Stimulated activated CD8-positive, alpha-beta memory T cell treated with anti-CD3 and anti-CD28 coated beads, Interleukin-12 subunit alpha, Interleukin-12 subunit beta, amount 100 ng/mL, for 24 hours (primary cell): ENCODE measurements around the gene LEFTY2.
"Not testable (repeated sequence)": the region's sequence is repeated elsewhere in the genome, so short reads cannot be mapped to it uniquely, and the experiment has no call there.

Experiments used
- DNase-seq: peaks from one replicate; pipeline ENCODE4 v3.0.0-alpha.2; 2020; ENCODE audit errors: extremely low read depth

LEFTY2 gene, protein sequence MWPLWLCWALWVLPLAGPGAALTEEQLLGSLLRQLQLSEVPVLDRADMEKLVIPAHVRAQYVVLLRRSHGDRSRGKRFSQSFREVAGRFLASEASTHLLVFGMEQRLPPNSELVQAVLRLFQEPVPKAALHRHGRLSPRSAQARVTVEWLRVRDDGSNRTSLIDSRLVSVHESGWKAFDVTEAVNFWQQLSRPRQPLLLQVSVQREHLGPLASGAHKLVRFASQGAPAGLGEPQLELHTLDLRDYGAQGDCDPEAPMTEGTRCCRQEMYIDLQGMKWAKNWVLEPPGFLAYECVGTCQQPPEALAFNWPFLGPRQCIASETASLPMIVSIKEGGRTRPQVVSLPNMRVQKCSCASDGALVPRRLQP

DNA sequence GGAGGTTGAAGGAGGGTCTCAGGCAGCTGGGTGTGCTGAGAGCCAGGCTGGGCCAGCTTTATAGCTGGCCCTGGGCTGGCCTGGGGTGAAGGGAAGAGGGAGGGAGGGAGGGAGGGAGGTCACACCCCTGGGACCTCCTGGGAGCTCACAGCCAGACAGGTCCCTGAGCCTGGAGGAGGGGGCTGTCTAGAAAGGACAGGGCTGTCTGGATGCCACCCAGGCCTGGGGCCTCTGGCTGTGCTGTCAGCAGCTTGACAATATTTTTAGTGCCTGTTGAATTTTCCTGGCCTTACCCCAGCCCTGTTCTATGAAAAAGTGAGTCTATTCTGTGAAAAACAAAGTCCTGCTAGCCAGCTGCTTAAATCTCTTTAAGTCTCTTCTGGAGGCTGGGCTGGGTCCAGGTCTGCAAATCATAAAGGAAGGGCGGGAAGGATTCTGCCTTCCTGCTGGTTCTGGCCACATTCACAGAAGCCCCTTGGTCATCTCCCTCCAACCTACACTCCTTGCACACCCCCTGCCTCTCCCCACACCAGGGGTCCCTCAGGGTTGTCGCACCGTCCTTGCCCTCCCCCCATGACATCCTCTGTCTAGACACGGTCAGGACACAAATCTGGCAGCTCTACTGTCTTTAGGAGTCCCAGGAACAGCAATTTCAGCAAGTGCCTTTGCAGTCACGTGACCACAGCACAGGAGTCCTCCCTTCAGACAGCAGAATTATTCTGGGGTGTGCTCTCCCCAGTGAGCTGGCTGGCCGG lies at the start of gene LEFTY2:
TSS of gene LEFTY2 (minus strand) at position 34 of the 755 bp plus-strand sequence. CDS start 80 bp downstream, outside the sequence.
- DNase-seq: no peak

DNA sequence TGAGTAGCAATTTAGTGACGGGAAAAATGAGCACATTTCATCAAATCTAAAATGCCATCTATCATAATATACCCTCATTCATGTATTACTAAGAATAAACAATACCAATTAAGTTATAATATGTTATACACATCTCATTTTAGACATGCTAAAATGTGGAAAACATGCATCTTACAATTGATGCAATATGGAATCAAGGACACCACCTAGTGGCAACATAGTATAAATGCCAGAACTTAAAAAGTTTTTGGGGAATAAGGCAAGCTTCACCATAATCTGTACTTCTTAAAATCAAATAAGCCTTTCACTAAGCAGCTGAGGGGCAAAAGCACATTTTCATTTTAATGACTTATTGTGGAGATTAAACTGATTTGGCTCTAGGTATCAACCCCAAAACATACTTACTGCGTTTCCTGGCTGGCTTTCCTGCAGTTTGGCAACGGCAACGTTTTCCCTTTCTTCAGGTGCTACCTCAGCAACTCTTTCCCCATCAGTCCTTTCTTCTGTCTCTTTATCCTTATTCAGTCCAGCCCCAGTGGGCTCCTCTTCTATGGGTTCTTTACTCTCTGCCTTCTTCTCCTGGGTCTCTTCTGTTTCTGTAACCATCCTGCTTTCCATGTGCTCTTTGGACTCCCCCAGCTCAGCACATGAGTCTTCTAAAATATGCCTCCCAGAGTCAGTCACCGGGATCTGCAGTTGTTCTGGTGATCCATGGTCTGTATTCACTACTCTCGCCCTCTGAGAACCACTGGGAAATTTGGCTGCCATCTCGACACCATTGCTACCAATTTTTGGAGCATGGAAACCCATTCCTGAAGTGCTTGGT lies 46.7 kb upstream of the LEFTY2 start:
- DNase-seq: no peak

DNA sequence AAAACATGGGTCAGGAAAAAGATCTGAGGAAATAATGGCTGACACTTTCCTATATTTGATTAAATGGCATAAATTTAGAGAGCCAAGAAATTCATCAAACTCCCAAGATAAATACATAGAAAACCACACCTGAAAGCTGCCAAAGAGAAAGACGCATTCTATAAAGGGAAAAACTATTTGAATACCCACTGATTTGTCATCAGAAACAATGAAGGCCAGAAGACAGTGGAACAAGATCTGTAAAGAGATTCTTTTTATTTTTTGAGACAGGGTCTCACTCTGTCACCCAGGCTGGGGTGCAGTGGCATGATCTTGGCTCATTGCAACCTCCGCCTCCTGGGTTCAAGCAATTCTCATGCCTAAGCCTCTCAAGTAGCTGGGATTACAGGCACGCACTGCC lies 40.7 kb upstream of the LEFTY2 start:
- DNase-seq: no peak

DNA sequence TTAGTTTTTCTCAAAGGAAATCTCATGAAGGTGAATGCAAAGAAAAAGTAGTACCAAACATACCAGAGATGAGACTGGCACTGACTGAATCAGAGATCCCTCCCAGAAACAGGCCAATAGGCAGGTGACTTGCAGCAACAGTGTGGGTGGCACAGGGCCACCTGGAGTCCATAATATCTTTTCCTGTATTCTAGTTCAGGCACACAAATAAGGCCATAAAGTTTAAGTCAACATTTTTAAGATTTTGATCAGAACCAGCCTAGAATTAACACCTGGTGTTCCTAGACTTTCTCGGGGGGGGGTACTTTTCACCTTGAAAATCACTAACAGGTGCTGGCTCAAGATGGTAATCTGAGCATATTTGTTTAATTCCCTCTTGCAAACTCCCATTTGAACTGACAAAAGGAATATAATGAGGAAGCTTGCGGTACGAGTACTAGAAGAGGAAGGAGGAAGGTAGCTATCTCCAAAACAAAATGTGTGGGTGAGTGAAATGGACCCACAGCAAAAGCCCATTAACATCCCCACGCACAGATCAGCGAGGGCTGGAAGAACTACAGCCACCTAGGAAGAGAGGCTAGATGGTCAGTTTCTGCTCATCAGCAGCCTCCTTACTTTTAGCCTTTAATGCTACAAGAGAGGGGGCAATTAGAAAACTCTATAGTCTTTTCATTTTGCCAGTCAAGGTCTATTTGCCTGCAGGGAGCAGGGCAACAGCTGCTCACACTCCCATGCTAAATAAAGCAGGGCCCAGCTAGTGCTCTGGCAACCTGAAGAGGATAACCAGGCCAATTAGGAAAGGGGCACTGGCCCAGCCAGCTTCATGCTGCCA lies 39.2 kb upstream of the LEFTY2 start:
- no peak for DNase-seq

DNA sequence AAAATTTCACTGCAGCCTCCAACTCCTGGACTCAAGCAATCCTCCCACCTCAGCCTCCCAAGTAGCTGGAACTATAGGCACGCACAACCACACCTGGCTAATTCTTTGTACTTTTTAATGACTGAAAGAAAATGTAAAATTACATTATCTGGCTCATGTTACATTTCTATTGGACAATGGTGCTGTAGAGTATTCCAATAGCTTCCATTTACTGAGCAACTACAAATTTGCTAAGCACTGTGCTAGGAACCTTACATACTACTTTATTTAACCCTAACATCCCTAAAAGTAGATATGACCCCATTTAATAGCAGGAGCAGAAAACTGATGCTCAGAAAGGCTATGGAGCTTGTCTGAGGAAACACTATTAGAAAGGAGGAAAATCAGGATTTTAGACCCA lies 38.4 kb upstream of the LEFTY2 start:
- no peak for DNase-seq

DNA sequence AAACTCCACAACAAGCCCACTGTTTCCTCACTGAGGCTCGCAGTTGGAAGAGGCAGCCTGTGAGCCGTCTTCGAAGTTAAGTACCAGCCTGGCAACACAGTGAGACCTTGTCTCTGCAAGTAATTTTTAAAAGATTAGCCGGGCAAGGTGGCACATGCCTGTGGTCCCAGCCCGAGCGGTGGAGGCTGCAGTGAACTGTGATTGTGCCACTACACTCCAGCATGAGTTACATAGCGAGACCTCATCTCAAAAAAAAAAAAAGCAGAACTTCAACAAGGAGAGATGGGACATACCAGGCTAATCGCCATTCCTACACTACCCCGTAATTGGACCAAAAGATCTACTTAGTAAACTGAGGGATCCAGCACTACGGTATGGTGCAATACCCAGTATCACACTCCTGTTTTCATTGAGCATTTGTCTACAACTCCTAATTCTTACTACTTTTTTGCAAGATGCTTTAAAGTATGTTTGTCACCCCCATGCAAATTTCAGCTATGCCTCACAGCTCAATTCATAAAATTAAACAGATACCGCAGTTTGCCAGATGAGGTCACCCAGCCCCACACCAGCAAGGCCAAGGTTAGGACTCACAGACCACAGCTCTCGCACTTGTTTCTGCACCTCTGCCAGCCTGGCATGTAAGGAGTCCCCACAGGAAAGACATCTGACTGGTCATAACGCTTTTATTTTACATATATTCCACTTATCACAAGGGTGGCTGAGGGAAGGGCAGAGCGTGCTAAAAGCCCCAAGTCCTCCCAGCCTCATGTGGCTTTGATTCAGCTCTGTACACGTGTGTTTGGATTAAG lies 37.1 kb upstream of the LEFTY2 start:
- no peak for DNase-seq

DNA sequence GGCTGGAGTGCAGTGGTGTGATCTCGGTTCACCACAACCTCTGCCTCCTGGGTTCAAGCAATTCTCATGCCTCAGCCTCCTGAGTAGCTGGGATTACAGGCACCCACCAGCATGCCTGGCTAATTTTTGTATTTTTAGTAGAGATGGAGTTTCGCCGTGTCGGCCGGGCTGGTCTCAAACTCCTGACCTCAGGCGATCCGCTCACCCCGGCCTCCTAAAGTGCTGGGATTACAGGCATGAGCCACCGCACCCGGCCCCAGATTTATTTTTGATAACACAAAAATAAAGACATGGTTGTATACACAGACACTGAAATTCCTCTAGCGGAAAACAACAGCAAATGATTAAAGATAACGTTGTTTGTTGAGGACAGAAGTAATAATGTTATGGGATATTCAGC lies 34.1 kb upstream of the LEFTY2 start:
- not testable (repeated sequence) for DNase-seq

DNA sequence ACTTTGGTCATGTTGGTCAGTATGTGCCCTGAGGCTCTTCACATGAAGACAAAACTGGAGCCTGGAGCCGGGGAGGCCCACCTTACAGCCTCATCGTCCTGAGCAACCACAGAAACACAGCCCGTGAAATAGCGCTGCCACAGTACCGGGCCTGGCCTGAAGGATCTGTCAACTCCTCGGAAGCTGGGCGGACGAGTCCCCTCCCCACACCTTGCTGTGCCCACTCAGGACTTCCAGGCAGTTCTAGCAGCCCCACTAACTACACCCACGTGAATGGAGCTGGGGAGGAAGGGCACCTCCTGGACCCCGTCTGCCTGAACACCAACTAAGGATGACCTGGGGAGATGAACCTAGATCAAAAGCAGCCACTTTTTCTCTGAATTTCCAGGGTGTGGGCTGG lies 33.4 kb upstream of the LEFTY2 start:
- DNase-seq: no peak

DNA sequence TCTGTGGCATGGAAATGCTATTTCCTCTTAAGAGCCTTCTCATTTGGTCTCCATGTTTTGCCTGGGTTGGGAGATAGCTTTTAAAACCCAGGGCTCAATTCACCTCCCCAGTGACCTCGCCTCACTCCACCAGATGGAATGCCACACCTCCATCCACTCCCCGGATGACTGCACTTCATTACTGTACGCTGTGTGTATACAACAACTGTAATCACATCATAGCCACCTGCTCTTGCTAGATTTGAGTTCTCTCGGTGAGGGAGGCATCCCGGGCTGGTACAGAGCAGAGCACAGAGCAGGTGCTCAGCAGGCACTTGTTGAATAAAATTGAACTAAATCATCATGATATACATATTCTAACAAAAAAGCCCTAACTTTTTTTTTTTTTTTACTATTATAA lies 32.1 kb upstream of the LEFTY2 start:
- DNase-seq: no peak

DNA sequence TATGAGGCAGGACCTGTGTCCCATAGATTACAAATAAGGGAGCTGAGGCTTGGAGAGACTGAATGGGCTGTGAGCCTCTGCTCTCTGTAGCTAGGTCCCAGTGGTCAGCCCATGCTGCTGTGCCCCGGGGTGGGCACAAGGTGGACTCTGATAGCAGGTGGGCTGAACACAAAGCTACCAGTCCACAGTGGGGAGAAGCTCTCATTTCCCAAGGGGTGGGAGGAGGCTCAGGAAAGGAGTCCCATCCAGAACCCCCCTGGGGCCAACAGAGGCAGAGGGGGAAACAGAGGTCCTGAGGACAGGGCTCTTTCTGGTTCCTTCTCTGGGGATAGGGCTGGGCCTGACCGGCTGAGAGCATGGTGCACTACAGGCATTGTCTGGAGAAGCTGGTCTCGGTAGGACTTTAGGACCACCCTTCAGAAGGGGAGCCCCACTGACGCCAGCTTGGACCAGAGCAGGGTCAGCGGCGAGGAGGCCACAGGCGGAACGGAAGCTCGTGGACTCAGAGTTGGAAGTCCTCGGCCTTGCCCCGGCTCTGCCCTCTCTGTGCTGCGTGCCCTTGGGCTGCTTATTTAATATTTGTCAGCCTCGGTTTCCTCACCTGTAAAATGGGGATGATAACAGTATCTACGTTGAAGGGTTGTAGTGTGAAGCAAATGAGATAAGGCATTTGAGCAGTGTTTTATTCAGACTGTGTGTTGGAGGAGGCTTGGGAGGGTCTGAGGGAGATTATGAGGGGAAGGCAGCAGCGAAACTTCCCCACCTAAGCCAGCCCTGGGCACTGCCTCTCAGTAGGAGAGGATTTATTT lies 31.5 kb upstream of the LEFTY2 start:
- no peak for DNase-seq

DNA sequence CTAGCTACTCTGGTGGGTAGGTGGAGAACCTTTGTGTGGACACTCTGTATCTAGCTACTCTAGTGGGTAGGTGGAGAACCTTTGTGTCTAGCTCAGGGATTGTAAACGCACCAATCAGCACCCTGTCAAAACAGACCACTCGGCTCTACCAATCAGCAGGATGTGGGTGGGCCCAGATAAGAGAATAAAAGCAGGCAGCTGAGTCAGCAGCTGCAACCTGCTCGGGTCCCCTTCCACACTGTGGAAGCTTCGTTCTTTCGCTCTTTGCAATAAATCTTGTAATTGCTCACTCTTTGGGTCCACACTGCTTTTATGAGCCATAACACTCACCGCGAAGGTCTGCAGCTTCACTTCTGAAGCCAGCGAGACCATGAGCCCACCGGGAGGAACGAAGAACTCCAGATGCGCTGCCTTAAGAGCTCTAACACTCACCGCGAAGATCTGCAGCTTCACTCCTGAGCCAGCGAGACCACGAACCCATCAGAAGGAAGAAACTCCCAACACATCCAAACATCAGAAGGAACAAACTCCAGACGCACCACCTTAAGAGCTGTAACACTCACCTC lies 29.7 kb upstream of the LEFTY2 start:
- not testable (repeated sequence) for DNase-seq

DNA sequence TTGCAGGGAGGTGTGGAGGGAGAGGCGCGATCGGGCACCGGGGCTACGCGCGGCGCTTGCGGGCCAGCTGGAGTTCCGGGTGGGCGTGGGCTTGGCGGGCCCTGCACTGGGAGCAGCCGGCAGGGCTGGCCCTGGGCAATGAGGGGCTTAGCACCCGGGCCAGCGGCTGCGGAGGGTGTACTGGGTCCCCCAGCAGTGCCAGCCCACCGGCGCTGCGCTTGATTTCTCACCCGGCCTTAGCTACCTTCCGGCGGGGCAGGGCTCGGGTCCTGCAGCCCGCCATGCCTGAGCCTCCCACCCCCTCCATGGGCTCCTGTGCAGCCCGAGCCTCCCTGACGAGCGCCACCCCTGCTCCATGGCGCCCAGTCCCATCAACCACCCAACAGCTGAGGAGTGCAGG lies 28.7 kb upstream of the LEFTY2 start:
- not testable (repeated sequence) for DNase-seq

DNA sequence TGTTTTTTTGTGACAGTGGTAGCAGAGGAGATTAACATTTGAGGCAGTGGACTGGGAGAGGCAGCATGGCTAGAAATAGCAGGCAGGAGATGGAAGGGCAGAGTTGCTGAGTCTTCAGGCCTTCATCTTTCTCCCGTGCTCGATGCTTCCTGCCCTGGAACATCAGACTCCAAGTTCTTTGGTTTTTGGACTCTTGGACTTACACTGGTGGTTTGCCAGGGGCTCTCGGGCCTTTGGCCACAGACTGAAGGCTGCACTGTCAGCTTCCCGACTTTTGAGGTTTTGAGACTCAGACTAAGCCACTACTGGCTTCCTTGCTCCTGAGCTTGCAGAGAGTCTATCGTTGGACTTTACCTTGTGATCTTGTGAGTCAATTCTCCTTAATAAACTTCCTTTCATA lies 24.2 kb upstream of the LEFTY2 start:
- no peak for DNase-seq

DNA sequence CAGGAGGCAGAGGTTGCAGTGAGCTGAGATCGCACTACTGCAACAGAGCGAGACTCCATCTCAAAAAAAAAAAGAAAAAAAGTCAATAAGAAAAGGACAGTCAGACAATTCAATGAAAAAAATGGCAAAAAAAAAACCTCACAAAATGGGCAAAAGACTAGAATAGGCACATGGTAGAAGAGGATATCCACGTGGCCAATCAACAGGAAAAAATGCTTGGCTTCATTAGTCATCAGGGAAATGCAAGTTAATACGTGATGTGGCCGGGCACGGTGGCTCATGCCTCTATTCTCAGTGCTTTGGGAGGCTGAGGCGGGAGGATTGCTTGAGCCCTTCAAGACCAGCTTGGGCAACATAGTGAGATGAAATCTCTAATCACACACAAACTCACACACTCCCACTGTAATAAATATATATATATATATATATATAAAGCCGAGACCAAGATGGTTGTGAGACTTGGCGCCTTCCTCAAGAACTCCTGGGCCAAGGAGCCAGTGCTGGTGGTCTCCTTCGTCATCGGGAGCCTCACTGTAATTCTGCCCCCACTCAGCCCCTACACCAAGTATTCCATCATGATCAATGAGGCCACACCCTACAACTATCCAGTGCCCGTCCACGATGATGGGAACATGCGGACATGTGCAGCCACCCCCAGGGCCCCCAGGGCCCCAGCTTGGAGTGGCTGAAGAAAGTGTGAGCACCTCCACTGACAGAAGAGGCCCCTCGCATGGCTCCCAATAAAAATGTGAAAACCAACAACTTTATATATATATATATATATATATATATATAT lies 22.9 kb upstream of the LEFTY2 start:
- no peak for DNase-seq

DNA sequence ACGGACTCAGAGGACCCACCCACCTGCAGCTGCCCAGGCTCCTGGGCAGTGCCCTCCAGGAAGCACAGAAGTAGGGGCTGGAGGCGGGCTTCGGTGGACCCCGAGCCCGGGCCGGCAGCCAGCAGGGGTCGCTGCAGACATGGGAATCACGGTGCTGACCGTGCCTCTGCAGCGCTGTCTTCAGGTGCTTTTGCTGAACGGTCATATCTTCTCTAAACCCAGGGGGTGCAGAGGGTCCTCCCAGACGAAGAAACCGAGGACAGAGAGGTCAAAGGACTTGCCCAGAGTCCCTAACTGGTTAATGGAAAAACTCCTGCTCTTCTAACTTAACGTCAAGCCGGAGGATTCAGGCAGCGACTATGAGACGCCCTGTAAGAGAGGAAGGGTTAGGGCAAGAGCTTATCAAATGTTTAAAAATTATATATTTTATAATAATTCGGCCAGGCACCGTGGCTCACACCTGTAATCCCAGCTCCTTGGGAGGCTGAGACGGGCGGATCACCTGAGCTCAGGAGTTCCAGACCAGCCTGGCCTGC lies 21.5 kb upstream of the LEFTY2 start:
- DNase-seq: peak; percentile 24

DNA sequence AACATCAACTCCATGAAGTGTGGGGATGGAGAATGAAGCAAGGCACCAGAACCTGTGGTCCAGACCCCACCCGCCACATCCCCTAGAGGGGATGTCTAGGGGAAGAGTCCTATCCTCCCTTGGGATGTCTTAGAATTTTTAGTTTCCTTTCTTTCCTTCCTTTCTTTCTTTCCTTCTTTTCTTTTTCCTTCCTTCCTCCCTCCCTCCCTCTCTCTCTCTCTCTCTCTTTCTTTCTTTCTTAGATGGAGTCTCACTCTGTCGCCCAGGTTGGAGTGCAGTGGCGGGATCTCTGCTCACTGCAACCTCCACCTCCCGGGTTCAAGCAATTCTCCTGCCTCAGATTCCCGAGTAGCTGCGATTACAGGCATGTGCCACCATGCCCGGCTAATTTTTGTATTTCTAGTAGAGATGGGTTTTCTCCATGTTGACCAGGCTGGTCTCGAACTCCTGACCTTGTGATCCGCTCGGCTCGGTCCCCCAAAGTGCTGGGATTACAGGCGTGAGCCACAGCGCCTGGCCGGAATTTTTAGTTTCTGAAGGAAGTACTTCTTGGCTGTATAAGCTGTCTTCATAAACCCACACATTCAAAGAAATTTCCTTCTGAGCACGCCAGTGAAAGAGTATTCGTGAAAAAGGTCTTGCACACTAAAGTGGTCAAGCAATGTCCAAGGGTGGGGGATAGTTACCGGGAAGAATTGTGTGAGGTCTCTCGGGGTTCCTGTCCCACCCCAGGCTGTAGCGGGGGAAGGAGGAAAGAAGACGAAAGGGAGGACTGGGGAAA lies 20.8 kb upstream of the LEFTY2 start:
- DNase-seq: no peak

DNA sequence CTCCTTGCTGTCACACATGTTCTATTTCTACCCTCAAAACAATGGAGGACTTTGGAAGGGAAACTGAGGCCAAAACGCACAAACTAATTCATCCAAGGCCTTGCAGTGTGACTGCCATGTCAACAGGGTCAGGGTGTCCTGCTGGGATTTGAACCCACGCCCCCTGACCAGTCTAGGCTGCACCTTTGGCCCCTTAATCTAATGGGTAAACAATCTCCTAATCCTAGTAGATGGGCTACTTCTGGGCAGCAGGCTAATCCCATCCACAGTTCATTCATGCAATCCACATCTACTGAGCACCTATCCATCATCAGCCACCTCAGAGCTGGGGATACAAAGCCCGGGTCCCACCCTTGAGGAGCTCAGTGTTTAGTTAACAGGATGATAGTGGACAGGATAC lies 17.0 kb upstream of the LEFTY2 start:
- no peak for DNase-seq

DNA sequence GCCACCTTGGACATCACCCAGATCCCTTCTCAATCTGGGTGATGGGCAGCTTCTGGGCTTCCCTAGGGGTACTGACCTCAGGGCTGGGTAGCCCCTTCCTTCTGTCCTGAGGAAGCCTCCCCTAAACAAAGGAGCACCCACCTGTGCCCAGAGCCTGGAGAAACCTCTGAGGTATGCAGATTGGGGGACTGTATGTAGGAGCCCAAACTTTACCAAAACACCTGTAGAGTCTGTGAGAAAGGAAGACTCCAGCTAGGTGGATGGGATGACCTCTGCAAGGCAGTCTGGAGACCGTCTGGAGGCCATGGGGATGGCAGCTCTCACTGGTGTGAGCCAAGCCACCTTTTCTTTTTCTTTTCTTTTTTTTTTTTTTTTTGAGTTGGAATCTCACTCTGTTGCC lies 13.7 kb upstream of the LEFTY2 start:
- DNase-seq: no peak
